Vagina (tissue), 2 donors: ENCODE measurements around the gene CCDC18. TPM values are rescaled to one million over a fixed set of nuclear protein-coding genes. Genes with fewer than 3 reads are reported as not detected.

ENCODE experiments used
- DNase-seq, 2 donors: peaks; one replicate each; pipeline ENCODE4 v3.0.0-alpha.2; 2017; ENCODE audit errors: extremely low spot score in 2 of 2
- H3K27ac ChIP-seq: fragments of 200-600 bp; sonication (generic); one replicate; pipeline ENCODE4 v1.5.1; 2019
- H3K27me3 ChIP-seq: fragments of 200-600 bp; sonication (generic); one replicate; pipeline ENCODE4 v1.5.1; 2019
- H3K36me3 ChIP-seq, 2 donors: fragments of 200-600 bp; sonication (generic); one replicate each; pipeline ENCODE4 v1.5.1; 2017 to 2019
- H3K4me1 ChIP-seq: fragments of 200-600 bp; sonication (generic); one replicate; pipeline ENCODE4 v1.5.1; 2019
- H3K4me3 ChIP-seq, 2 donors: fragments of 200-600 bp; sonication (generic); 1 replicate in 1 of 2; 2 replicates in 1 of 2; pipeline ENCODE4 v1.5.1; 2016 to 2019
- H3K9me3 ChIP-seq: fragments of 200-600 bp; sonication (generic); one replicate; pipeline ENCODE4 v1.5.1; 2019
- CTCF ChIP-seq, 3 experiments: fragments of 450-650 bp in 2 of 3; fragments of 200-600 bp in 1 of 3; sonication (generic) in 1 of 3; IDR thresholded peaks; one replicate each; pipeline ENCODE4 v1.5.1; 2017 to 2019; ENCODE audit warnings: antibody characterized with exemption in 3 of 3, mild to moderate bottlenecking in 2 of 3, moderate library complexity in 2 of 3
- POLR2A ChIP-seq, 2 donors: fragments of 450-650 bp; IDR thresholded peaks; one replicate each; pipeline ENCODE4 v1.6.1; 2017; ENCODE audit warnings: antibody characterized with exemption in 2 of 2, mild to moderate bottlenecking in 2 of 2, moderate library complexity in 2 of 2
- POLR2AphosphoS5 ChIP-seq, 2 donors: sonication (generic); formaldehyde crosslinking; IDR thresholded peaks; one replicate each; pipeline ENCODE4 v1.9.0; 2017; ENCODE audit warnings: antibody characterized with exemption in 2 of 2, mild to moderate bottlenecking in 2 of 2, low read depth in 1 of 2; ENCODE audit not compliant: insufficient read depth in 1 of 2
- intact Hi-C: fragments of 100-400 bp; cut with DNase I; formaldehyde crosslinking; loops from one replicate; pipeline ENCODE4 v1.15.1; 2023
- total RNA-seq: library from RNA; depleted of rRNA; stranded (reverse); fragments of >200 nt; gene quantifications from one replicate; pipeline ENCODE4 v1.2.3, GENCODE V29; 2016

The CCDC18 gene
- total RNA-seq, 1 donor from 2014 or later, result 17.7 TPM

DNA sequence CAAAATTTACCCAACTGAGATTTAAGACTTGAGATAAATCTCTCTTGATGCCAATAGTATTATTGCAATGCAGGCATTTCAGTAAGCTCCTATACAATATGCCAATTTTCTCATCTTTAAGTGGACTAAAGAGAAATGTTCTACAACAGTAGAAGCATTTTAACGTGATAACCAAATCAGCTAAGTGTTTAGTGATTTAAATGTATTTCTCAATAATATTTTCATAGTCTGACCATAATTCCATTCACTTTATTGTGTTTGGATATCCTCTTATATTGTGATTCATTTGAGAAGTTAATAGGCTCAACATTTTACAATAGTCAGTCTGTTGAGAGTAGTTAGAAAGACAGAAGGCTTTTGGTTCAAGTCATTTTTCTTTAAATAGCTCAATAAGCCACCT, 120.6 kb downstream of the CCDC18 start:
- DNase-seq, result no peak
- Histone ChIP-seq H3K4me3 (no peak overlapping the region), H3K27me3 (no peaks in the 10 kb centered on the region), H3K4me1 (no peaks in the 10 kb centered on the region), H3K27ac (no peak overlapping the region), H3K36me3 (no peaks in the 10 kb centered on the region), H3K9me3 (no peaks in the 10 kb centered on the region)
- TF ChIP-seq POLR2A (IDR thresholded peaks at IDR 0.05) (no peak), POLR2AphosphoS5 (IDR thresholded peaks at IDR 0.05; ENCODE audit: insufficient read depth in 1 of 2, low read depth in 1 of 2) (no peak), CTCF (IDR thresholded peaks at IDR 0.05) (no peak)
- intact Hi-C loops, result no loop called here

DNA sequence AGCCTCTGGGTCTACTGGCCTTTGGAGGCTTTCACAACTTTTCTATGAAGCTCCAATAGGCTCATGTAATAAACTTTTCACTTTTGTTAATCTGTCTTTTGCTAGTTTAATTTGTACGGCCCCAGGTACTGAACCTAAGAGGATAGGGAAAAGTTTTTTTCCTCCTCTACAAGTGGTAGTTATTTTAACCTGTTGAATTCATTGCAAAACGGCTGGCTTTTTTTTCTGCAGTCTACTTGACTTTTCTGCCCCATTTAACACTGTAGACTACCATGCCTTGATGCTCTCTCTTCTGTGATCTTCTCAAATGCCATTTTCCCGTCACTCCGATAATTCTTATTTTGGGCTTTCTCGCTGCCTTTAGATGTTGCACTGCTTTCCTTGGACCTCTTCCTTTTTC, 121.6 kb downstream of the CCDC18 start:
- H3K4me1 ChIP-seq, result no peaks in the 10 kb centered on the region
- no peak overlapping the region for H3K4me3 ChIP-seq
- no peaks in the 10 kb centered on the region for H3K27me3 ChIP-seq
- H3K36me3 ChIP-seq, result no peaks in the 10 kb centered on the region
- no peak for DNase-seq
- no peak overlapping the region for H3K27ac ChIP-seq
- no peaks in the 10 kb centered on the region for H3K9me3 ChIP-seq
- TF ChIP-seq CTCF (IDR thresholded peaks at IDR 0.05), result no peak
- no peak for TF ChIP-seq POLR2A (IDR thresholded peaks at IDR 0.05)
- TF ChIP-seq POLR2AphosphoS5 (IDR thresholded peaks at IDR 0.05; ENCODE audit: insufficient read depth in 1 of 2, low read depth in 1 of 2), result no peak
- intact Hi-C loops, result no loop called here

DNA sequence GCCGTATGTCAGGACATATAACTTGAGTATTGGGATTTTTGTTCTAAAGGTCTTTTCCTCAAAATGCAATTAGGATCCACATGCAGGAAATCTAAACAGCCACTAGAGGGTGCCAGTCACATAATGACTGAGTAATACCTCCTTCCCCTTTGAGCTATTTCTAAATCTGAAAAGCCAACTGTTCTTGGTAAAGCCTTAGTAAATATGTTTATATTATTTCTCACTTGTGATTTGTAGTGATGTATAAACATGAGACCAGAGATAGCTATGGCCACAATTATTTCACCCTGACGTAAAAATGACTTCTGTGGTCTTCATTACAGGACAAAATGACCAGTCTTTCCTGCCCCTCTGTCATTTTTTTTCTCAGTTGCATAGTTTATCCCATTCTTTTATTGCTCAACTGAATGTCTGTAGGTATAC, 124.2 kb downstream of the CCDC18 start:
- intact Hi-C loops, result no loop called here
- no peak for DNase-seq
- Histone ChIP-seq H3K4me1 (no peaks in the 10 kb centered on the region), H3K27ac (no peak overlapping the region), H3K9me3 (no peaks in the 10 kb centered on the region), H3K27me3 (no peaks in the 10 kb centered on the region), H3K36me3 (no peaks in the 10 kb centered on the region), H3K4me3 (no peak overlapping the region)
- TF ChIP-seq POLR2A (IDR thresholded peaks at IDR 0.05) (no peak), CTCF (IDR thresholded peaks at IDR 0.05) (peak; percentile 59 to 88 (median 68))

DNA sequence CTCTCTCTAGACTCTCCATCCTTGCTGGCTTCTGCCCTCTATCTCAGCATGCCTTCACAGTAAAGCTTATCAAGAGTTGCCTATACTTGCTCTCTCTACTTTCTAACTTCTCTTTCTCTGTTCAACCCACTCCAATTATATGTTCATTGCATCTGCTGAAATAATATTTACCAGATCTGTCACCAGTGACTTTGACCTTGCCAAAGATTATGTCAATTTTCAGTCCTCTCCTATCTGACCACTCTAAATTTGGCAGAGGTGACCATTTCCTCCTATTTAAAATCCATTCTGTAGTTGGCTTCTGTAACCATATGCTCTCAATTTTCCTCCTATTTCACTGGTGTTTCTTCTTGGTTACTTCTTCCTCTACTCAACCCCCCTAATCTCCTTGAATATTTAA, 126.4 kb downstream of the CCDC18 start:
- Histone ChIP-seq H3K4me1 (no peaks in the 10 kb centered on the region), H3K27ac (no peak overlapping the region), H3K27me3 (no peaks in the 10 kb centered on the region), H3K9me3 (no peaks in the 10 kb centered on the region), H3K36me3 (no peaks in the 10 kb centered on the region), H3K4me3 (no peak overlapping the region)
- DNase-seq, result no peak
- intact Hi-C loops, result no loop called here
- TF ChIP-seq POLR2A (IDR thresholded peaks at IDR 0.05) (no peak), POLR2AphosphoS5 (IDR thresholded peaks at IDR 0.05; ENCODE audit: insufficient read depth in 1 of 2, low read depth in 1 of 2) (no peak), CTCF (IDR thresholded peaks at IDR 0.05) (no peak)

- Histone ChIP-seq H3K4me1 (no peaks in the 10 kb centered on the region), H3K36me3 (no peaks in the 10 kb centered on the region), H3K27ac (no peak overlapping the region), H3K4me3 (no peak overlapping the region), H3K27me3 (no peaks in the 10 kb centered on the region), H3K9me3 (no peaks in the 10 kb centered on the region)
- no peak for TF ChIP-seq POLR2AphosphoS5 (IDR thresholded peaks at IDR 0.05; ENCODE audit: insufficient read depth in 1 of 2, low read depth in 1 of 2)
- TF ChIP-seq POLR2A (IDR thresholded peaks at IDR 0.05), result no peak
- no peak for TF ChIP-seq CTCF (IDR thresholded peaks at IDR 0.05)
- intact Hi-C loops, result no loop called here
- DNase-seq, result no peak
Measured at GRCh38 chr1:93313026-93313425, 132.5 kb downstream of the CCDC18 start.
